Calu3 (cell line): ENCODE results near the gene ZNF526. TPM values are rescaled to one million over a fixed set of nuclear protein-coding genes. Genes with fewer than 3 reads are reported as not detected.

Experiments used
- BruUV-seq: library from RNA; stranded (reverse); fragments of 400-500 nt; replicated peaks from 2 replicates; lab custom pipeline; 2021; lab: Mats Ljungman, UMichigan
- CTCF ChIA-PET: fragments of 300-600 bp; sonication (Branson Sonifier 250); formaldehyde crosslinking; loops from one replicate; lab custom pipeline; 2022; ENCODE audit warnings: antibody characterized with exemption; lab: Charles Lee
- DNase-seq: peaks from one replicate; pipeline ENCODE4 v3.0.0; 2022
- H3K27ac Mint-ChIP-seq: one replicate; pipeline ENCODE4 v1.8.0; 2022; ENCODE audit warnings: mixed read lengths; ENCODE audit not compliant: unreplicated experiment
- H3K27me3 Mint-ChIP-seq: one replicate; pipeline ENCODE4 v1.8.0; 2022; ENCODE audit warnings: mixed read lengths; ENCODE audit not compliant: unreplicated experiment
- H3K36me3 Mint-ChIP-seq: one replicate; pipeline ENCODE4 v1.8.0; 2022; ENCODE audit warnings: mild to moderate bottlenecking, moderate library complexity, mixed read lengths; ENCODE audit not compliant: insufficient read depth, unreplicated experiment
- H3K4me1 Mint-ChIP-seq: one replicate; pipeline ENCODE4 v1.8.0; 2022; ENCODE audit warnings: mild to moderate bottlenecking, low read depth, mixed read lengths; ENCODE audit not compliant: unreplicated experiment
- H3K4me3 Mint-ChIP-seq: one replicate; pipeline ENCODE4 v1.8.0; 2022; ENCODE audit warnings: mild to moderate bottlenecking, low read depth, moderate library complexity, mixed read lengths; ENCODE audit not compliant: unreplicated experiment
- H3K9me3 Mint-ChIP-seq: one replicate; pipeline ENCODE4 v1.8.0; 2022; ENCODE audit warnings: low read depth, mixed read lengths; ENCODE audit not compliant: unreplicated experiment
- intact Hi-C: fragments of 100-400 bp; cut with micrococcal nuclease; formaldehyde crosslinking; loops from one replicate; pipeline ENCODE4 v1.10.0; 2022; ENCODE audit not compliant: unreplicated experiment
- total RNA-seq: library from RNA; stranded (reverse); gene quantifications from 2 replicates; pipeline ENCODE4 v1.2.3, GENCODE V29; 2022
- TF ChIP-seq, protein P1 (sequence below): fragments of 200-600 bp; IDR thresholded peaks from one replicate; pipeline ENCODE4 v1.8.0; 2022; ENCODE audit warnings: antibody characterized with exemption; ENCODE audit not compliant: unreplicated experiment

ZNF526 gene
- total RNA-seq, 1 experiment from 2014 or later, result 25.4 TPM

DNA sequence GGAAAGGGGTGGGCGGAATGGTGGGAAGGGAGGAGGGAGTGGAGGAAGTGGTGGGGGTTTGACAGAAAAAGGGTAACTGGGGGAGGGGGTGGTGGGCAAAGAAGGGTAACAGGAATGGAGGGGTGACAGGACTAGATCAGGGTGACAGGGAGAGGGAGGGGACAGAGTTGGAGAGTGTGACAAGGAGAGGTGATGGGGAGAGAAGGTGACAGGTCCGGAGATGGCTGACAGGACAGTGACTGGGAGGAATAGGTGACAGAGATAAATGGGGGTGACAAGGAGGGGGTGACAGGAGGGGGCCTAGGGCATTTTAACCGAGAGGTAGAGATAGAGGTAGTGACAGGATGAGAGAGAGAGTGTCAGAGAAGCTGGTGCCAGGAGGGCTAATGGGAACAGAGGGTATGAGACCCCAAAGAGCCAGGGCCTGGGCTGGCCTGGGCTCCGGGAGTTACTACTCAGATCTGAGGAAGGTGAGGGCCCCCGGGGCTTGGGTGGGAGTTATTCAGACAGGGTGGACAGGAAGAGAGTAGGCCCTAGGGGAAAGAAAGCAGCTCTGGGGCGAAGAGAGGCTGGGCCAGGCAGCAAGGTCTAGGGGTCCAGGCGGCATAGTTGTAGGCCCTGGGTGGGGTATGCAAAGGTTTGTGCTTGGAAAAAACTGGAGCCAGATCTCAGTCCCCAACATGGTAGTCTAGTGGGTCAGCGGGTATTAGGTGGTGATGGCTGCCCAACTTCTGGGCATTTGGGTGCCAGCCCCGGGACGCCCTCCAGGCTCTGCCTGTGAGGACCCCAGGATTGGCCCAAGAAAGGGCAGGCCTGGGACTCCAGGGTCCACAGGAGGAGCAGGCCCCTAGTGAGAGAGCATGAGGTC lies 49.6 kb downstream of the ZNF526 start:
- Mint-ChIP-seq H3K27me3 (no peaks in the 10 kb centered on the region), H3K27ac (no peak overlapping the region), H3K9me3 (no peaks in the 10 kb centered on the region), H3K36me3 (peaks cover 13% of the 10 kb centered on the region), H3K4me3 (no peak overlapping the region), H3K4me1 (peaks cover 8% of the 10 kb centered on the region)
- CTCF ChIA-PET, result interaction anchor here (0.5 to 2.0 kb wide), 3 partner anchors 23 to 822 kb away, joined by 3 to 8 read pairs (median 4); no protein-coding TSS in a partner anchor
- intact Hi-C loops, result no loop called here
- no TSS peak for BruUV-seq
- TF ChIP-seq, protein P1, sequence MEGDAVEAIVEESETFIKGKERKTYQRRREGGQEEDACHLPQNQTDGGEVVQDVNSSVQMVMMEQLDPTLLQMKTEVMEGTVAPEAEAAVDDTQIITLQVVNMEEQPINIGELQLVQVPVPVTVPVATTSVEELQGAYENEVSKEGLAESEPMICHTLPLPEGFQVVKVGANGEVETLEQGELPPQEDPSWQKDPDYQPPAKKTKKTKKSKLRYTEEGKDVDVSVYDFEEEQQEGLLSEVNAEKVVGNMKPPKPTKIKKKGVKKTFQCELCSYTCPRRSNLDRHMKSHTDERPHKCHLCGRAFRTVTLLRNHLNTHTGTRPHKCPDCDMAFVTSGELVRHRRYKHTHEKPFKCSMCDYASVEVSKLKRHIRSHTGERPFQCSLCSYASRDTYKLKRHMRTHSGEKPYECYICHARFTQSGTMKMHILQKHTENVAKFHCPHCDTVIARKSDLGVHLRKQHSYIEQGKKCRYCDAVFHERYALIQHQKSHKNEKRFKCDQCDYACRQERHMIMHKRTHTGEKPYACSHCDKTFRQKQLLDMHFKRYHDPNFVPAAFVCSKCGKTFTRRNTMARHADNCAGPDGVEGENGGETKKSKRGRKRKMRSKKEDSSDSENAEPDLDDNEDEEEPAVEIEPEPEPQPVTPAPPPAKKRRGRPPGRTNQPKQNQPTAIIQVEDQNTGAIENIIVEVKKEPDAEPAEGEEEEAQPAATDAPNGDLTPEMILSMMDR, result no peak
- no peak for DNase-seq

DNA sequence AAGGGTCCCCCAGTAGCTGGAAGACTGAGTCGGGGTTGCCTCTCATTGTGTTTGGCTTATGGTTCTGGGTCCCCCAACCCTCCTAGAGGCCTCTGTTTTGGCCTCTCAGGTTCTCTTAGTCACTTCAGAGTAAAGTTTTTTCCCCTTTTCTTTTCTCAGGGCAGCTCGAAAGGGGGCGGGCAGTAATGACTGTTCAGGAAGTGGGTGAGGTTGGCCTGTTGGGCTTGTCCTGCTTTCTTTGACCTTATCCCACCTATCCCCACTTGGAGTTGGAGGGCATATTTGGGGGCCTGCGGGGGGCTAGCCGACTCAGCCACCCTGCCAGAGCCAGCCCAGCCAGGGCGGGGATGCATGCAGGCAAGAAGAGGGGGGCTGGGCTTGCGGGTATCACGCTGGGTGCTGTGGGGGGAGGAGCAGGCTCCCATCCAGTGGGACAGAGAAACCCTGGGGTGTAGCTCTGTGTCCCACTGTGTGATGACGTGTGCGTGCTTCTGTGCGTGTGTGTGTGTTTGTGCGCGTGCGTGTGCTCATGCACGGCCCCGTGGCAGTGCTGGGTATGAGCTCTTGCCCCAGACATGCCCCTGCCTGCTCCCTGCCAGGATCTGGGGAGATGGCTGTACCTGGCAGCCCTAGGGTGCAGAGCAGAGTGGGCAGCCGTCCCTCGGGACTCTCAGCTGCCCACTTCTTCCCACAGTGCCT lies 50.4 kb downstream of the ZNF526 start:
- CTCF ChIA-PET, result interaction anchor here (0.6 to 2.0 kb wide), 3 partner anchors 24 to 31 kb away, joined by 3 to 8 read pairs (median 3); no protein-coding TSS in a partner anchor
- no peak overlapping the region for H3K27ac Mint-ChIP-seq
- no peaks in the 10 kb centered on the region for H3K27me3 Mint-ChIP-seq
- TF ChIP-seq, protein P1, result no peak
- H3K4me3 Mint-ChIP-seq, result no peak overlapping the region
- peaks cover 13% of the 10 kb centered on the region for H3K36me3 Mint-ChIP-seq
- H3K4me1 Mint-ChIP-seq, result peaks cover 6% of the 10 kb centered on the region
- no peaks in the 10 kb centered on the region for H3K9me3 Mint-ChIP-seq
- DNase-seq, result peak; percentile 35
- intact Hi-C loops, result no loop called here
- no TSS peak for BruUV-seq

DNA sequence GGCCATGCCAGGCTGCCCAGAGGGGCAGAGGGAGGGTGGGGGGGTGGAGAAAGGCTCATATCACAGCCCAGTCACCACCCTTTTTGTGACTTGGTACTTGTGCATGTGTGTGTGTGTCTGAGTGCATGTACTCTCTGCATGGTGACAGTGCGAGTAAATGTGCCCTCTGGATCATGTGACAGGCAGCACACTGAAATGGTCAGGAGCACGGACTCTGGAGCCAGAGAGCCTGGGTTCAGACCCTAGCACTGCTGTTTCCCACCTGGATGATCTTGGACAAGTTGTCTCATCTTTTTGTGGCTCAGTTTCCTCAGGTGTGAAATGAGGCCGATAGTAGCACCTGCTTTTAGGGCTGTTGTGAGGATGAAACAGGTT lies 50.9 kb downstream of the ZNF526 start:
- Mint-ChIP-seq H3K27ac (no peak overlapping the region), H3K4me3 (no peak overlapping the region), H3K4me1 (peaks cover 4% of the 10 kb centered on the region), H3K9me3 (no peaks in the 10 kb centered on the region), H3K36me3 (peaks cover 13% of the 10 kb centered on the region), H3K27me3 (no peaks in the 10 kb centered on the region)
- TF ChIP-seq, protein P1, result no peak
- CTCF ChIA-PET, result interaction anchor here (0.6 to 2.0 kb wide), 3 partner anchors 25 to 32 kb away, joined by 3 to 8 read pairs (median 3); no protein-coding TSS in a partner anchor
- intact Hi-C loops, result no loop called here
- DNase-seq, result no peak
- BruUV-seq, result no TSS peak

DNA sequence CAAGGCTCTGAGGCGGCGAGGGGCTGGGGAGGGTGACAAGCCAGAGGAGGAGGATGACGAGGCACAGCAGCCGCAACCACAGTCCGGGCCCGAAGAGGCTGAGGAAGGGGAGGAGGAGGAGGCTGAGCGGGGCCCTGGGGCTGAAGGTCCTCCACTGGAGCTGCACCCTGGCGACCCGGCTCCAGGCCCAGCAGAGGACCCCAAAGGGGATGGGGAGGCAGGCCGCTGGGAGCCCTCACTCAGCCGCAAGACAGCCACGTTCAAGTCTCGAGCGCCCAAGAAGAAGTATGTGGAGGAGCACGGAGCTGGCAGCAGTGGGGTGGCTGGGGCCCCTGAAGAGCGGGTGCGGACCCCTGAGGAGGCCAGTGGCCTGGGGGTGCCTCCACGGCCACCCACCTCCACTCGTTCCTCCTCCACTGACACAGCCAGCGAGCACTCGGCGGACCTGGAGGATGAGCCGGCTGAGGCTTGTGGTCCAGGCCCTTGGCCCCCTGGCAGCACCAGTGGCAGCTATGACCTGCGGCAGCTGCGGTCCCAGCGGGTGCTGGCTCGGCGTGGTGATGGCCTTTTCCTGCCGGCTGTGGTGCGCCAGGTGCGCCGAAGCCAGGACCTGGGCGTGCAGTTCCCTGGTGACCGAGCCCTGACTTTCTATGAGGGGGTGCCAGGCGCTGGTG lies 51.9 kb downstream of the ZNF526 start:
- Mint-ChIP-seq H3K36me3 (peaks cover 13% of the 10 kb centered on the region), H3K9me3 (no peaks in the 10 kb centered on the region), H3K4me1 (peaks cover 8% of the 10 kb centered on the region), H3K27me3 (no peaks in the 10 kb centered on the region), H3K27ac (no peak overlapping the region), H3K4me3 (no peak overlapping the region)
- DNase-seq, result no peak
- TF ChIP-seq, protein P1, result no peak
- intact Hi-C loops, result no loop called here
- CTCF ChIA-PET, result interaction anchor here (0.7 kb wide), 1 partner anchor 23 kb away, joined by 3 read pairs; no protein-coding TSS in a partner anchor
- no TSS peak for BruUV-seq
